ENCODE results near the gene TRIM25.

The TRIM25 gene

DNA sequence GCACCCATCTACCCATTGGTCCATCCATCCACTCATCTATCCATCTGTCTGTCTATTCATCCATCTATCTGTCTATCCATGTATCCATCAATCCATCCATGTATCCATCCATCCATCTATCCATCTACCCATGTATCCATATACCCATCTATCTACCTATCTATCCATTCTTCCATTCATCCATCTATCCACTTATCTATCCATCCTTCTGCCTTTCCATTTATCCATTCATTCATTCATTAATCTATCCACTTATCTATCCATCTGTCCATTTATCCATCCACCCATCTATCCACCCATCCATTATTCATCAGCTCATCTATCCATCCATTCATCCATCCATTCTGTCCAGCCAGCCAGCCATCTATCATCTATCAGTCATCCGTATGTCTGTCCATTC is 21.5 kb downstream of the TRIM25 start:
- no peak for DNase-seq

DNA sequence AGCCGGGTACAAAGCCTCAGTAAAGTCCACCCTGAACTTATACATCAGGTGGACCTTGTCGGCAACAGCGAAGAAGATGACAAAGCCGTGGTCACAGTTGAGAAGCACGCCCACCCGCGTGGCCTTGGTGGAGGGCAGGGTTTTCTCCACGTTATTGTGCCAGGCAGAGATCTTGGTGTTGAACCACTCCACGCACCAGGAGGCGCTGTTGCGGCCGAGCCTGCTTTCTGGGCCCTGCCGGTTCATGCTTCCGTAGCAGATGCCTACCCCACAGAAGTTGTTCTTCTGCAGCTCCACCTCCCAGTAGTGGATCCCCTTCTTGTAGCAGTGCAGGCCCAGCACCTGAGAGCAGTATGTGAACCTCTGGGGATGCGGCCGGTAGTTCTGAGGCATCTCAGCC is 22.1 kb downstream of the TRIM25 start:
- peak; percentile 27 for DNase-seq

DNA sequence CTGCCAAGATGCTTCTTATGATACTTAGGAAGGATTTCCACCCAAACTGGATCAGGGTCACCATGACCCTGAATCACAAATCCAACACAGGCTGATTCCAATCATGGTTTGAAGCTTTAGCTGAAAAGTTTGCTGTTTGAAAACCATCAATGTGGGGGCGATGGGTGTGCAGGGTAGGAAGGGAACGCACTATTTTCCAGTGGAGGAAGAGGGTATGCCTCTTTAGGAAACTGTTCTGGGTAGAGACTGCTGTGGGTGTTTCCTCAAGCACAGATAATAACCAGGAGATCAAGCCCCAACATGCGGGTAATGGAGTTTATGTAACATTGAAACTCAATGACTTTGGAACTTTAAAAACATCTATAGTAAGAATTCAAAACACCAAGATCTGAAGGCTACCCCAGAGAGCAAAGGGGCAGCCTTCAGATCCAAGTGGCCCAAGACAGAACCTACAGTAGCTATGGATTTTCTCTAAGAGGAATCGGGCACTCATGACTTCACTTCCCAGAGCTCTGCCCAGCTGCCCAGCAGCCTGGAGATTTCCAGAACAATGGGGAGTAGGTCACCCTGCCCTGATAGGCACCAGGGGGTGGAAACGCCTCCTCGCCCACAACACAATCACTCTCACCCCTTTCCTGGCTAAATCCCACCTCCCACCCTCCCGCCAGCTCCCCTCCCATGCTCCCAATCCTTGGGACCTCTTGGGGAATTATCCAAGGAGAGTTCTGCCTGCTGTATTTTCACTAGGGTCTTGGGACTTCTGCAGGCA is 22.8 kb downstream of the TRIM25 start:
- no peak for DNase-seq

DNA sequence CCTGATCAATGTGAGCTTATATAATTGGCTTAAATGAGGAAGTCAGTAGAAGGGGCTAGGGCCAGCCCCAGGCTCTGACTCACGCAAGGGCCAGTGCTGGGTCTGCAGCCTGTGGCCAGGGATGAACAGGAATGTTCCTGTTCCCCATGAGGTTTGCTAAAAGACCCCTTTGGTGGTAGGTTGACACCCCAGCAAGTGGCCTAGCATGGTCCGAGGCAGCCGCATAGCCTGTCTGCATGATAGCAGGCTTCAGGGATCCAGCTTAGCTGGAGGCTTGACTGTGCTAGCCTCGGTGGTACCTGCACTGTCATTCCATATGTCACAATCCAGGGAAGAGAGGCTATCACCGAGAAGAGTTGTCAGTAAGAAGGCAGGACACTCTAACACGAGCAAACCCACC is 23.5 kb downstream of the TRIM25 start:
- DNase-seq: no peak

DNA sequence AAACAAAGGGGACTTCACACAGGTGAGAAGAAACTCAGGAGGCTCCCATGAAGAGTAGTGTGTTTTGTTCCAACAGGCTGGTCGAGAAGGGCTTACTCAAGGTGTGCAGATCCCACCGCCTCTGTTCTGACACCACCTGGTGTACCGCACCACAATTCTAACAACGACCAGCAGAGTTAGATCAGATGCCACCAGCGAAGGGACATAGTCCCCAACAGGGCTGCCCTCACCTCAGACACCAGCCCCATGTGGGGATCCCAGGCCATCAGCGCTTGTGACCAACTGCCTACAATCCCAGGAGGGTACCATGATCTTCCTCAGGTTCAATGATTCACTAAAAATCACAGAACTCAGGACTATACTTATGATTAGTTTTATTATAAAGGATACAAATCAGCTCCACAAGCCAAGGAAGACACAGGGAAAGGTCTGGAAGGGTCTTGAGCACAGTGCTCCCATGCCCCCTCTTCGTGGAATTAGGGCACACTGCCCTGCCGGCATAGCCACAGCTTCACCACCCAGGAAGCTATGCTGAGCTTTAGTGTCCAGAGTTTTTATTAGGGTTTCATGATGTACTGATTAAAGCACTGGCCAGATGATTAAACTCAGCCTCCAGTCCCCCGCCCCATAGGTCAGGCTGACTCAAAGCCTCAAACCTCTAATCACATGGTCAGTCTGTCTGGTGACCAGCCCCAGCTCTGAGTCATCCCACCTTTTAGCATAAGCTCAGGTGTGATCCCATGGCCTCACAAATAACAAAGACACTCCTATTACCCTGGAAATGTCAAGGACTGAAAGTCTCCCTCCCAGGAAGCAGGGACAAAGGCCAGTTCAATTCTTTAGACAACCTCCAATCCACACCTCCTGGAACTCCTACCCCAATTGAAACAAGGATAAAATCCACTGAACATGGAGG is 26.0 kb downstream of the TRIM25 start:
- no peak for DNase-seq

DNA sequence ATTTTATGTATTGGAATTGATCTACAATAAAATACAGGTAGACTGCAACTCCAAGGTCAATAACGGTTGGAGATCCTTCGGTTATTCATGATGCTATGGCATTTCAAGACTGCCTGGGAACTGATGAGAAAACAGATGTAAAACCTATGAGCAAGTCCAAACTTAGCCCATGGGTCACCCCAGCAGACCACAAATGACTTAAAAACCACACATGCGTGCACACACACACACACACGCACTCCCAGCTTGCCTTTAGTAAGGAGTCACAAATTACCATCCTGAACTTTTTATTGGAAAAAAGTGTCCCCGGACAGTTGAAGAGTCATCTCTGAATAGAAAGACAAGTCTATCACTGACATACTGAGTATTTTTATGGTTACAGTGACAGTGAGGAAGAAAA is 26.7 kb downstream of the TRIM25 start:
- DNase-seq: no peak

DNA sequence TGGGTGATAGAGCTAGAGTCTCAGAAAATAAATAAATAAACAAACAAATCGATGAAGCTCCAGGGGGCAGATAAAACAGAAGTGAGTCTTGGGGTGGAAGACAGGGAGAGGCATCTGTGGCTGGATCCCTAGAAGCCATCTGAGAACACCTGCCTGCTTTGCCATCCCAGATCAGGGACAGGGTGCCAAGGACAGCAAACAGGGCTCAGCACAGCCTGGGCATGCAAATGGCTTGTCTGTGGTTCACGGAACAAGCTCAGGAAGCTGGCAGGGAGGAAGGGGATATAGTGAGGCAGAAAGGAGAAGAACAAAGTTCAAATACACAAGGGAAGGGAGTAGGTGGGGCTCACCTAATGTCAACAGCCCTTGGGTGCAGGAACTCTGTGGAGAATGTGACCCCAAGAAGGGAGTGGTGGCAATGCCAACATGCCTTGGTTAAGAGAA is 27.5 kb downstream of the TRIM25 start:
- no peak for DNase-seq

DNA sequence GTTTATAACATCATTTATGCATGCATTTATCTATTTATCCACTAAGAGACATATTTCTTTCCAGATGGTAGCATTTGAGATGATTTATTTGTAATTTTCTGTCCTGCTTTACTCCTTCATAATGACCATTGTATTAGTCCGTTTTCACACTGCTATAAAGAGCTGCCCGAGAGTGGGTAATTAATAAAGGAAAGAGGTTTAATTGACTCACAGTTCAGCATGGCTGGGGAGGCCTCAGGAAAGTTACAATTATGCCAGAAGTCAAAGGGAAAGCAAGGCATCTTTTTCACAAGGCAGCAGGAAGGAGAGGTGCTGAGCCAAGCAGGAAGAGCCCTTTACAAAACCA is 28.6 kb downstream of the TRIM25 start:
- no peak for DNase-seq

DNA sequence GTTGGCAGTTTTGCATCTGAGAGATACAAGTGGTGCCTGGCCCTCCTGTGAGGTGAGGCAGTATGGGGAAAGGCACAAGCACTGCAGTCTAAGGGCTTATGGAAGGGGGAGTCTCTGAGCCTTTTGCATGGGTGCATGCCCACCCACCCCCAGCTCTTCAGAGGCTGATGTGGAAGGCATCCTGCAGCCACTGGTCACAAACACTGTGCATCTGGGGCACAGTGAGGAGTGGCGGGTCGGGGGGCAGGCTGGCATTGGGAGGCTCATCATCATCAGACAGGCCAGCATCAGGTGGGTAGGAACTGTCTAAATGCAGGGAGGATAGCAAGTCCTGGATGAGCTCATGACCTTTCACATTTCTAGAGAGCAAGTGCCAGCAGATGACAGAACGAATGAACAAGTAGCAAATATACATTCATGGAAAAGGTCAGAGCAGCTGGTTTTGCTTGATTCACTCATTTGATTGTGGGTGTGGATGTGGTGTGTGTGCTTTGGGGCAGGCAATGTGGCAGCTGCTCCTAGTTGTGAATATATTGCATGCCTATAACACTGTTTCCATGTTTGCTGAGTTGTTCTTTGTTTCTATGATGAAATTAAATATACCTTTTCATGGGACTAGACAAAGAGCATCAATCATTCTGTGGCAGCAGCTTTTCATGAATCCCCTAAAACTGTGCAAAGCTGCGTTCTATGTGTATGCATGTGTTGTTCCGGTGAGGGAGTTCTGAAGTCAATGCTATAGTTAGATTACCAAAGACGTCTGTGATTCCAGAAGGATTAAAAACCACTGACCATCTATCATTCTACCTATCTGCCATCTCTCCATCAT is 29.2 kb downstream of the TRIM25 start:
- no peak for DNase-seq

DNA sequence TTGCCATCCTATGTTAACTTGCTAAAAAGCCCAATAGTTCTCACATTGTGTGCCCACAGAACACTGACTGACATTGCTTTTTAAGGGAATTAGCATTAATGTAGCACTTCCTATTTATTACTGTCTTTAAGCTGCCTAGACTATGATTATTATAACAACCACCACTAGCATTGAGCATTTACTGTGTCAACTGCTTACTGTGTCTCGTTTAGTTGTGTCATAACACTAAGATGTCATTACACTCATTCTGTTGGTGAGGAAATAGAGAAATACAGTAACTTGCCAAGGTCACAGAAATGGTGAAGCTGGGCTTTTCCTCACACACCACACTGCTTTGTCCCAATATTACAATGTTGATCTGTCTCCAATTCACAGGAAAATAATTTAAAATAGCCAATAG is 30.2 kb downstream of the TRIM25 start:
- DNase-seq: no peak

DNA sequence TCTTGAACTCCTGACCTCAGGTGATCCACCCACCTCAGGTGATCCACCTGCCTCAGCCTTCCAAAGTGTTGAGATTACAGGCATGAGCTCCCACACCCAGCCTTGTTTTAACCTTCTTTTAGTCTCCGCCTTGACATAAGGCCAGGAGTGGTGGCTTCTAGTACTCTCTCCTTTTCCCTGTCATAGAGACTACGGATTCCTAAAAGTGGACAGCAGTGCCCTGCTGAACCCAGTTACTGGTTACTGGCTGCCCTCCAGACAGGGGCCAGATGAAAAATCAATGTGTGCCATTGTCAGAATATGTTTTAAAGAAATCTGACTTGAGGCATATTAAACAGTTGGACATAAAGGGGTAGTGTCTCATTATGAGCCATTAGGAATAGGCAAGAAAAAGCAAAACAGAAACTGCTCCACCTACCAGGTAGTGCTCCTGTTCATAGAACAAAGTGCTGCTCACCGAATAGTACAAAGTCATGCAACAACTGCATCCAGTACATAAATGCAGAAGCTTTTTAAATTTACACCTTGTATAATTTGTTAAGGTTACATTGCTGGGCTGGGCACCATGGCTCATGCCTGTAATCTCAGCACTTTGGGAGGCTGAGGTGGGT is 32.1 kb downstream of the TRIM25 start:
- DNase-seq: no peak

DNA sequence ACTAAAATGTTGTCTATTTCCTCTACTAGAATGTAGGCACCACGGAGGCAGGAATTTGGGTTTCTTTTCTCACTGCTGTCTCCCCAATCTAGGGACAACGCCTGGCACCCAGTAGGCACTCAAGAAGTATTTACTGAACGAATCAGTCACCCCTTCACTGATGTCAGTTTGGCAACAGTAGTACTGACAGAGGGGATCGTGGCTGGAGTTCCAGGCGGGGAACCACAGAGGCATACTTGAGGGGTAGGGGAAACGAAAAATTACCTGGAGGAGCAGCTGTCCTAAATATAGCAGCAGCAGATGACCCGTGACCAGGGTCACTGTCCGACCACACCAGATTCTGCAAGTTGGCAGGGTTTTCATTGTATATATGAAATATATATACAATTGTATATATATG is 33.3 kb downstream of the TRIM25 start:
- no peak for DNase-seq

DNA sequence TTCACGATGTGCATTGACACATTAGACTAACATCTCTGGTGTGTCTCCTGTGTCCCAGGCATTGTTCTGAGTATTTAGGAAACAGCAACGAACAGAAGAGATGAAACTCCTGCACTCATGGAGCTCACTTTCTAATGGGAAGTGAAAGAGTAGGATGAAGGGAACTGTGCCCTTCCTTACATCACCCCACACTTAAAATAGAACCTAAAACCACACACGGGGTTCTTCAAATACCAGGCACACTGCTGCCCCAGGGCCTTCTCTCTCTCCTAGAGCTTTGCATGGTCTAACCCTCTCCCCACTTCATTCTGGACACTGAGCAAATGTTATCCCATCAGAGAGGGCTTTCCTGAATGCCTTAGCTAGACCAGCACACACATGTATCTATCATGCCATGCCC is 33.7 kb downstream of the TRIM25 start:
- no peak for DNase-seq

DNA sequence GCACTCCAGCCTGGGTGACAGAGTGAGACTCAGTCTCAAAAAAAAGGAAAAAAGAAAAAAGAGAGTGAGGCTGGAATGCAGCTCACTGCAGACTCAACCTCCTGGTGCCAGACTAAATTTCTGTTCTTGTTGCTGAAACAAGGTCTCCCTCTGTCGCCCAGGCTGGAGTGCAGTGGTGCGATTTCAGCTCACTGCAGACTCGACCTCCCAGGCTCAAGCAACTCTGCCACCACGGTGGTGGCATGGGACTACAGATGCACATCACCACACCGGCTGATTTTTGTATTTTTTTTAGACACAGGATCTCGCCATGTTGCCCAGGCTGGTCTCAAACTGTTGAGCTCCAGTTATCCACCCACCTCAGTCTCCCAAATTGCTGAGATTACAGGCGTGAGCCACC is 34.6 kb downstream of the TRIM25 start:
- no peak for DNase-seq

DNA sequence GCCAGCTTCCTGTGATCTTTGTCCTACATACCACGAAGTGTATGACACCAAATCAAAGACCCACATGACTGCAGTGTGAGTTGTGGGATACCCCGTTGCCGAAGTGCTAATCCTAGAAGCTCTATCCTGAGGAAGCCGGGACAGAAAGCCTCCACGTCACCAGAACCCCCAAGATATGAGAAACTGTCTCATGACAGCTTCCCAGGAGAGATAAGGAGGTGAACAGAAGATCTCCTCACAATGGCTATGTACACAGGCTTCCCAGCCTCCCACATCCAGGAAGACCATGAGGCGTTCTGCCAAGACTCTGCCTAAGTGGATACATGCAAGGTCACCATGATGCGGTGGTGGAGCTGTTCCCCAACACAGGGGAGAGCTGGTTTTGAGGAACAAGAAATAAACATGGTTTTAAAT is 37.1 kb downstream of the TRIM25 start:
- DNase-seq: no peak

DNA sequence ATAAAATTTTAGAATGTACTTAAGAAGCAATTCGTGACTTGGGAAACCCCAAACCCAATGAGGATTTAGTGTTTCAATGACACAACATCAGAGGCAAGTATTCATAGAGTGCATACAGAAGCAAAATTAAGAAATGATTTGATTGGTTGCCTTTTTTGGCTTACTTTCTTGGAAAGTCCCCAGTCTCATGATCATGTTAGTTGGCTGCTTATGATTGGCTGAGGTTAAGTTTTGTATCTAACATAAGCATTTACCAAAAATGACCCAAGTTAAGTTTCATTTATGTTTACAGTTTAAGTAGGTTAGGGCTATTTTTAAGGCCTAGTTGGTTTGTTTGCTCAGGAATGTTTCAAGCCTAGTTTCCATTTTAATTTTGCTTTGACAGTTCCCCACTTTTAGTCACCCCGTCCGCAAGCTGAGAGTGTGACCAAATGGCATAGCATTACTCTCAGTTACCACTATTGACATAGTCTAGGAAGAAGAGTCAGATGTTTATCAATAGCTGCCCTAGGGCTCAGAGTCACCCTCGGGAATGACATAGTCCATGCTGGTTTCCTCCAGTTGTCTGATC is 43.7 kb downstream of the TRIM25 start:
- DNase-seq: no peak

DNA sequence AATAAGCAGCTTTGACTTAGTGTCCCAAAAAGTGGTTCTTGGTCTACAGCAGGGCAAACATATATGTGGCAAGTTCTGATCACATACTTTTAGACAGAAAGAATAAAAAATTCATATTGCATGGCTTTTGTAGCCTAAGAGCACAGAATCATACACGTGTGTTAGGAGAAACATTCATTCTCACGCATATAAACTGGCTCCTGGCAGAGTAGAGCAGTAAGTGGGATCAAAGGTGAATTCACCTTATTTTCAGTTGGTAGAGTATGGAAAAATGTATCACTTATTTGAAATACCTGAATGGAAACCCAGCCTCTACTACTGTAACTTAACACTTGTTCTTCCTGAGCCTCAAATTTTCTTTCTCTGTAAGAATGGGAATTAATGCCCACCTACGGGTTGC is 45.1 kb downstream of the TRIM25 start:
- no peak for DNase-seq

DNA sequence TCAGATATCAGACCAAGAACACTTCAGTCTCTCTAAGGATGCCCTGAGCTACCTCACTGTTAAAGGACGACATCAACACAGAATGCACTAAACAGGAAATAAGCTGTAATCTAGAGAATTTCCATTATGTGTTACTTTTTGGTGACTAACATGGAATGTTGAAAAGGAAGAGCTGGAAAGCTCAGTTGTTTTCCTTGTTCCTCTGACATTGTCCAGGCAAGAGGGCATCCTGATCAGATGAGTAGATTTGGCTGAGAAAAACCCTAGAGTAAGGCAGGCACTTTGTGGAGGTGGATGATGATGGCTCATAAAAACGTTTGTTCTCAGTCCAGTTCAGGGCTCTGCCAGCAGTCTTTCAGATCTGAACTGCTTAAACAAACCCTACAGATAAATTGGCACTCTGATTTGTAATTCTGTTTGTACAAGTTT is 45.9 kb downstream of the TRIM25 start:
- no peak for DNase-seq

DNA sequence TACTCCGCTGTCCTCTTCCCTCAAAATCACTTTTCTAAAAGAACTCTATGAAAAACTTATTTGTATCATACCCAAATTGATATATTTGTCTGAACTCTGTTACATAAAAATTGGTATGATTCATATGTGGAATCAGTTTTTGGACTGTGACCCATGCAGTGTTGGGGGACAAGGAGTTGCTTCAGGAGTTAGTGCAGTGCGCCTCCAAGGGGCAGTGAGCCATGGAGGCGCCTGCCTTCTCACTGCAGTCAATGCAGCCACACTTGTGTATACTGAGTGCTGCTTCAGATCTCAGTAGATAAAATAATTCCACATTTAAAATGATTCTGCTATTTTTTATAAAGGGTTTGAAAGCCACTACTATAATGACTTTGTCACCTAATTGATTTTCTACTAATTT is 47.4 kb downstream of the TRIM25 start:
- DNase-seq: peak; percentile 3

DNA sequence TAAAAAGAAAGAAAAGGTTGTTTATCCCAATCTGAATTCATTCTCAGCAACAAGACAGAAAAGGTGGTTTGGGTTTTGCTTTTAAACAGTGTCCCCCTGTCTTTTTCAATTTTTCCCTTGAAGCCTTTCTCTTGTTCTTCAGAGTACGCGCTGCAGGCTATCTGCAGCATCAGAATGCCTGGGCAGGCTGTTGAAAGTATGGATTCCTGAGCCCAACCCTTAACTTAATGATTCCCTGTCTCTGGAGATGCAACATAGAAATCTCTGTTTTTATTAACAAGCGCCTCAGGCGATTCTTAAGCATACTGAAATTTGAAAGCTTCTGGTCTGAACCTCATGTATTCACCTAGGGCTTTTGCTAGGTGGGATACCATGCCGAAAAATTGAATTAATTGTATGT is 47.8 kb downstream of the TRIM25 start:
- DNase-seq: no peak

DNA sequence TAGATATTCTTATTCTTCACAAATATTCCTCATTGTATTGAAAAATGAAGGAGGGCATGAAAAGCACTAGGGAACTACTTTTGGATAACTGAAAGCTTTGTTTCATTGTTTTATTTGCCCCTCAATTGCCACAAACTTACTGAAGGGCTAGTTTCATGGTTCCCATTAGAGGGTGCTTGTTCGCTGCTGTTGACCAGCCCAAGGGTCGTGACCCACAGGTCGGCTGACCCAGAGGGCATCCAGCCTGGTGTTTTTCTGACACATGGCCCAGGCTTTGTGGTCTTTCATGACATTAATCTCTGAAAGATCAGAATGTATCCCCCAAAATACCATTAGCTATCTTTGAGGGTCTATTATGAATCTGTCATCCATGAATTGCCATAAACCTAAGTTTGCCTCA is 49.9 kb downstream of the TRIM25 start:
- no peak for DNase-seq

DNA sequence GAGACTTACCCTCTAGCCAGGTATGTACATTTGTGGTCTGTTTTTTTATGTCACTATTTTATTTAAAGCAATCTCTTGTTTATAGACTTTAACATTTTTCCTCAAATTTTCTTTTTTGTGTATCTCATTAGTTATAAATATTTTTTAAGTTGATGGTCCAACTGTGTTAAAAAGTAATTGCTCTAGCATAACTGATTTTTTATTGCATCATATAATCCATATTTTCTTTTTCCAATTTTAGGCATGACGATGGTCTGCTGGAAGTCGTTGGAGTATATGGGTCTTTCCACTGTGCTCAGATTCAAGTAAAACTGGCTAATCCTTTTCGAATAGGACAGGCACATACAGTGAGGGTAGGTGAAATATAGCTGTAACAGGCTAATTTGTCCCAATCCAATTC is 52.0 kb downstream of the TRIM25 start:
- DNase-seq: no peak

DNA sequence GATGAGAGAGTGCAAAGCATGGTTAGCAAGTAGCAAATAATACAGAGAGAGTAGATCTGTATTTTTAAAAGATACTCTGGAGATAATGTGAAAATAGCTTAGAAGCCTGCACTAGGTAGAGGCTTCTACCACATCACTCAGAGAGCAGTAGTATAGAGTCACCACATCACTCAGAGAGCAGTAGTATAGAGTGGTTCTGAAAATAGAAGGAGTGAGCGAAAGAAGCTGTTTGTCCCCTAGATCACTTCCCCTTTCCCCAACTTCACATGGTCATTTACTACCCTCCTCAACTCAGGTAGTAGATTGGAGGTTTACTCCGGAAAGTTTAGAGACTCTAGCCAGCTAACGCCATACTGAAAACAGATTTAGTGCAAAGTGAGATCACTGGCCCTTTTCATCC is 62.8 kb downstream of the TRIM25 start:
- DNase-seq: no peak
